C4-2B (cell line): ENCODE data around the gene BMF.

Experiments used
- ZFX ChIP-seq: fragments of 450-650 bp; IDR thresholded peaks from 2 replicates; pipeline ENCODE4 v1.6.1; 2017
- TF ChIP-seq, protein P1 (sequence below): fragments of 450-650 bp; conservative IDR thresholded peaks from 2 replicates; pipeline ENCODE4 v1.5.1; 2017; ENCODE audit warnings: mild to moderate bottlenecking

DNA sequence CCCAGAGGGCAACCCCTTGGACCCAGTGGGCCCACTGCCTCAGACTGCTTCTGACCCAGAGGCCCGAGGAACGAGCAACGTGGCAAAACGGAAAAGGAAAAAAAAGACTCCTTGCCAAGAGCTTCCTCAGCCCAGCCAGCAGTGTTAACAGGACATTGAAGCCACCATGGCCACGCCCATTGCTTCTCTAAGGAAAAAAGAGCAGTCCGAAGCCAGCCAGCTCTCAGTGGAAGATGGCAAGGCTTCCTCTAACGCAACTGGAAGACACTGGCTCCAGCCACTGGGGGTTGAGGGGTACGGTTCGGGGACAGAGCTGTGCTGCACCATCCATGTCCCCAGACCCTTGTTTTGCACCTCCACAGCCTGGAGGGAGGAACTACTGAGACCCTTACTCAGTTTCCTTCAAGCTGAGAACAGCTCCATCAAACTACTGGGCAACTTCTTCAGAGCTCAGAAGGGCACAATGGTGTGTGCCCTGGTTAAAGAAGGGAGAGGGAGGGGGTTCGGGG is 10.7 kb downstream of the BMF start:
- TF ChIP-seq, protein P1, sequence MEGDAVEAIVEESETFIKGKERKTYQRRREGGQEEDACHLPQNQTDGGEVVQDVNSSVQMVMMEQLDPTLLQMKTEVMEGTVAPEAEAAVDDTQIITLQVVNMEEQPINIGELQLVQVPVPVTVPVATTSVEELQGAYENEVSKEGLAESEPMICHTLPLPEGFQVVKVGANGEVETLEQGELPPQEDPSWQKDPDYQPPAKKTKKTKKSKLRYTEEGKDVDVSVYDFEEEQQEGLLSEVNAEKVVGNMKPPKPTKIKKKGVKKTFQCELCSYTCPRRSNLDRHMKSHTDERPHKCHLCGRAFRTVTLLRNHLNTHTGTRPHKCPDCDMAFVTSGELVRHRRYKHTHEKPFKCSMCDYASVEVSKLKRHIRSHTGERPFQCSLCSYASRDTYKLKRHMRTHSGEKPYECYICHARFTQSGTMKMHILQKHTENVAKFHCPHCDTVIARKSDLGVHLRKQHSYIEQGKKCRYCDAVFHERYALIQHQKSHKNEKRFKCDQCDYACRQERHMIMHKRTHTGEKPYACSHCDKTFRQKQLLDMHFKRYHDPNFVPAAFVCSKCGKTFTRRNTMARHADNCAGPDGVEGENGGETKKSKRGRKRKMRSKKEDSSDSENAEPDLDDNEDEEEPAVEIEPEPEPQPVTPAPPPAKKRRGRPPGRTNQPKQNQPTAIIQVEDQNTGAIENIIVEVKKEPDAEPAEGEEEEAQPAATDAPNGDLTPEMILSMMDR, result no peak
- TF ChIP-seq ZFX, result no peak
